Measurements from ENCODE around the gene KCNJ5. TPM values are rescaled to one million over a fixed set of nuclear protein-coding genes. Genes with fewer than 3 reads are reported as not detected.

Gene KCNJ5
- total and polyA plus RNA-seq, 2 of the 4 experiments (the other 2 are of a cell fraction): 0.07 to 0.18 TPM

DNA sequence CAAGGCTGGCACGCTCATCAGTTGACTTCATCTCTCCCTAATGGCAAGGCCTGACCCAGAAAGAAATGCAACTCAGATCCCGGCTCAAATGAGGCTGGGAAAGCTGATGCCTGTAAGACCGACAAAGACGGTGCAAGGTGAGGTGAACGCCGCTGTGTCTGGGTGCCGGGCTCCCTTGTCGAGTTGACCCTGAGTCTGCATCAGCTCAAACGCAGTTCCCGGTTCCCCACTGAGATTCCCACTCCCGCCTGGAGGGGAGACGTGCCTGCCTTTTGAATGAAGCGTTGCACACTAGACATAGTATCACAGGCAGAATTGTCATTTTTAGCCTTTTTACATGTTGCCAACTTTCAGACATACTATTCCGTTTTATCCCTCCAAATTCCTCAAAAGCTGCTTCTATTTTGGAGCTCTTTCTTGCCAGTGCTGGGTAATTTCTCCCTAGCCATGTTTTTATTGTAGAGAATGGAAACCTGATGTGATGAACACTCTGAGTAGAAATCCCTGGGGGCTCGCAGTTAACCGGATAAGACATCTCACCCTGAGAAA, 52.3 kb downstream of the KCNJ5 start:
- Histone ChIP-seq H2BK120ac (ENCODE audit: low read depth, low read length) (no peak overlapping the region), H2AK5ac (ENCODE audit: low read depth, low read length) (no peak overlapping the region), H3K9me1 (ENCODE audit: insufficient read depth, low read length) (no peaks in the 10 kb centered on the region), H3K9me3 (ENCODE audit: control insufficient read depth, insufficient read depth, low read length) (no peaks in the 10 kb centered on the region), H3K27ac (ENCODE audit: insufficient read depth, low read length) (no peak overlapping the region), H3K4me3 (ENCODE audit: insufficient read depth, low read depth, low read length) (no peak overlapping the region), H3K4me2 (ENCODE audit: low read depth, low read length) (no peak overlapping the region), H4K5ac (ENCODE audit: low read depth, low read length) (no peak overlapping the region), H3K23ac (ENCODE audit: low read depth, low read length) (no peak overlapping the region), H4K8ac (ENCODE audit: low read depth in 2 of 2, low read length in 2 of 2) (no peak overlapping the region), H4K20me1 (ENCODE audit: insufficient read depth, low read length) (no peaks in the 10 kb centered on the region), H3K4me1 (ENCODE audit: control insufficient read depth, insufficient read depth, low read length) (no peaks in the 10 kb centered on the region; the same call in 1 of the 2 replicates), H2BK15ac (ENCODE audit: low read depth, low read length) (no peak overlapping the region), H3K56ac (ENCODE audit: extremely low read depth, insufficient read depth, low read length) (no peak overlapping the region), H4K91ac (ENCODE audit: insufficient read depth, low read depth, low read length) (no peak overlapping the region), H3K79me1 (ENCODE audit: low read depth in 1 of 2, low read length in 2 of 2) (no peaks in the 10 kb centered on the region), H2BK20ac (ENCODE audit: low read depth, low read length) (no peak overlapping the region), H3K4ac (ENCODE audit: low read depth, low read length) (no peak overlapping the region), H3K9ac (ENCODE audit: low read depth, low read length) (no peak overlapping the region), H3K36me3 (ENCODE audit: control insufficient read depth, insufficient read depth, low read length) (no peaks in the 10 kb centered on the region), H3K14ac (replicated peaks; ENCODE audit: low read depth, low read length) (no peak overlapping the region), H3K27me3 (ENCODE audit: control insufficient read depth, insufficient read depth, low read length) (peaks cover 30% of the 10 kb centered on the region), H2BK5ac (ENCODE audit: low read depth, low read length, poor library complexity, severe bottlenecking) (no peak overlapping the region), H2AFZ (replicated peaks; ENCODE audit: low read length, poor library complexity) (no peak overlapping the region), H3K18ac (ENCODE audit: low read depth, low read length) (no peak overlapping the region), H2AK9ac (replicated peaks; ENCODE audit: low read depth, low read length, poor library complexity) (no peak overlapping the region)
- POLR2A ChIA-PET (ENCODE audit: unreplicated experiment): no interaction called here
- 61% methylated on average over 8 of the region's 16 CpGs; no CpG with 5 or more reads in 1 of the 2 experiments for WGBS, 2 experiments (ENCODE audit: extremely low coverage in 2 of 2, insufficient read length in 1 of 2)
- in situ Hi-C loops (cut with MboI; ENCODE audit: low sequenced_read_pairs) (no loop called here), dilution Hi-C loops (cut with HindIII; ENCODE audit: low sequenced_read_pairs, unreplicated experiment) (no loop called here), intact Hi-C loops (cut with micrococcal nuclease) (no loop called here)
- no peak for ATAC-seq (ENCODE audit: low read depth)
- TF ChIP-seq, protein P1, sequence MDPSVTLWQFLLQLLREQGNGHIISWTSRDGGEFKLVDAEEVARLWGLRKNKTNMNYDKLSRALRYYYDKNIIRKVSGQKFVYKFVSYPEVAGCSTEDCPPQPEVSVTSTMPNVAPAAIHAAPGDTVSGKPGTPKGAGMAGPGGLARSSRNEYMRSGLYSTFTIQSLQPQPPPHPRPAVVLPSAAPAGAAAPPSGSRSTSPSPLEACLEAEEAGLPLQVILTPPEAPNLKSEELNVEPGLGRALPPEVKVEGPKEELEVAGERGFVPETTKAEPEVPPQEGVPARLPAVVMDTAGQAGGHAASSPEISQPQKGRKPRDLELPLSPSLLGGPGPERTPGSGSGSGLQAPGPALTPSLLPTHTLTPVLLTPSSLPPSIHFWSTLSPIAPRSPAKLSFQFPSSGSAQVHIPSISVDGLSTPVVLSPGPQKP (IDR thresholded peaks at IDR 0.05; ENCODE audit: borderline replicate concordance, low read depth, low read length): no peak
- TF ChIP-seq BHLHE40 (IDR thresholded peaks at IDR 0.05; ENCODE audit: low read depth, low read length): no peak
- no peak for TF ChIP-seq MAZ (IDR thresholded peaks at IDR 0.05; ENCODE audit: borderline replicate concordance, low read depth, low read length)
- TF ChIP-seq, protein P2, sequence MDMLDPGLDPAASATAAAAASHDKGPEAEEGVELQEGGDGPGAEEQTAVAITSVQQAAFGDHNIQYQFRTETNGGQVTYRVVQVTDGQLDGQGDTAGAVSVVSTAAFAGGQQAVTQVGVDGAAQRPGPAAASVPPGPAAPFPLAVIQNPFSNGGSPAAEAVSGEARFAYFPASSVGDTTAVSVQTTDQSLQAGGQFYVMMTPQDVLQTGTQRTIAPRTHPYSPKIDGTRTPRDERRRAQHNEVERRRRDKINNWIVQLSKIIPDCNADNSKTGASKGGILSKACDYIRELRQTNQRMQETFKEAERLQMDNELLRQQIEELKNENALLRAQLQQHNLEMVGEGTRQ (IDR thresholded peaks at IDR 0.05; ENCODE audit: low read depth, low read length): no peak
- DNase-seq: no peak
- CTCF ChIA-PET: interaction anchor here (1.1 to 1.9 kb wide), 2 partner anchors 13 to 771 kb away, joined by 5 to 6 read pairs; no protein-coding TSS in a partner anchor
- BruUV-seq (replicated peaks): no TSS peak
